Measurements from ENCODE around the gene ADAMTS12. TPM values are rescaled to one million over a fixed set of nuclear protein-coding genes. Genes with fewer than 3 reads are reported as not detected.

Gene ADAMTS12
- total and polyA plus RNA-seq, 10 of the 15 experiments (the other 5 are each of a cell fraction or from before 2014, with no cell fraction given): 0.11 to 35.8 (median 20.7) TPM

DNA sequence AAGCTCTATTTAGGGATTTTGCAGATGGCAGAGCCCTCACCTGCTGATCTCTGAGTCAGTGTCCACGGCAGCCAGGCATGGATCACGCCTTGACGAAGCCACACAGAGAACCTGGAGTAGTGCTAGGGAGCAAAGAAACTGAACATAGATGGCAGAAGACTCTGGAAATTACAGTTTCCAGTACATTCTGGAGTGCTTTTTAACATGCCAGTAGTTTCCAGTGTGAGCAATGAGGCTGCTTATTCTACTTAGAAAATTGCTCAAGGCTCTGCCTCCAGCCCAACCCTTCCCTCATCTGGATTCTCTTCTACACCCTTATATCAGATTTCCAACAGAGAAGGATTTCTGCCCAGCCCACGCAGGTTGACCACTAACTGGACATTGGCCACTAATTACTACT lies 203.3 kb downstream of the ADAMTS12 start:
- POLR2A ChIA-PET: no interaction called here
- CTCF ChIA-PET: no interaction called here
- Histone ChIP-seq H3K27ac (ENCODE audit: control insufficient read depth, insufficient read depth) (no peak overlapping the region), H3K4me1 (ENCODE audit: control insufficient read depth, insufficient read depth, low read length) (peaks cover 5% of the 10 kb centered on the region; the same call in 1 of the 2 replicates), H3K36me3 (ENCODE audit: control insufficient read depth in 2 of 2, insufficient read depth in 2 of 2, low read length in 1 of 2) (no peaks in the 10 kb centered on the region; a peak in 1 of 4 replicates), H4K20me1 (ENCODE audit: control insufficient read depth, insufficient read depth) (no peaks in the 10 kb centered on the region), H3K4me3 (no peak overlapping the region), H3K27me3 (replicated peaks in 1 of 2; ENCODE audit: control insufficient read depth in 2 of 2, insufficient read depth in 2 of 2, low read length in 1 of 2) (no peaks in the 10 kb centered on the region), H3K9ac (ENCODE audit: control insufficient read depth, insufficient read depth, low read length) (no peak overlapping the region), H2AFZ (ENCODE audit: control insufficient read depth, low read depth, low read length) (no peak overlapping the region), H3K79me2 (ENCODE audit: control insufficient read depth, insufficient read depth, low read length) (no peaks in the 10 kb centered on the region), H3K9me3 (replicated peaks; ENCODE audit: control insufficient read depth, insufficient read depth, low read length) (peaks cover 6% of the 10 kb centered on the region; the same call in 2 of the 3 replicates), H3K4me2 (ENCODE audit: control insufficient read depth, insufficient read depth) (no peak overlapping the region)
- intact Hi-C loops (cut with micrococcal nuclease; ENCODE audit: unreplicated experiment): no loop called here
- ATAC-seq (no peak), FAIRE-seq (no peak), DNase-seq (ENCODE audit: low read depth, low spot score) (no peak)
- RAD21 ChIA-PET (ENCODE audit: unreplicated experiment): no interaction called here
- in situ Hi-C loops (cut with MboI): no loop called here
- no TSS peak for BruUV-seq (replicated peaks)
- SMC1A ChIA-PET (ENCODE audit: uncharacterized antibody, unreplicated experiment): interaction anchor here (0.6 to 1.3 kb wide), 3 partner anchors 235 to 247 kb away, joined by 4 to 5 read pairs (median 5); no protein-coding TSS in a partner anchor
- TF ChIP-seq, protein P1, sequence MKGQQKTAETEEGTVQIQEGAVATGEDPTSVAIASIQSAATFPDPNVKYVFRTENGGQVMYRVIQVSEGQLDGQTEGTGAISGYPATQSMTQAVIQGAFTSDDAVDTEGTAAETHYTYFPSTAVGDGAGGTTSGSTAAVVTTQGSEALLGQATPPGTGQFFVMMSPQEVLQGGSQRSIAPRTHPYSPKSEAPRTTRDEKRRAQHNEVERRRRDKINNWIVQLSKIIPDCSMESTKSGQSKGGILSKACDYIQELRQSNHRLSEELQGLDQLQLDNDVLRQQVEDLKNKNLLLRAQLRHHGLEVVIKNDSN (IDR thresholded peaks at IDR 0.05; ENCODE audit: borderline replicate concordance, extremely low read length, insufficient read depth, low read depth, low read length): no peak
- TF ChIP-seq KLF5 (IDR thresholded peaks at IDR 0.05; ENCODE audit: partially characterized antibody) (no peak), ATF7 (IDR thresholded peaks at IDR 0.05; ENCODE audit: low read depth) (no peak), NFYB (IDR thresholded peaks at IDR 0.05; ENCODE audit: insufficient read depth, low read depth, low read length) (no peak), KDM1A (IDR thresholded peaks at IDR 0.05; ENCODE audit: borderline replicate concordance) (no peak), BACH1 (IDR thresholded peaks at IDR 0.05; ENCODE audit: borderline replicate concordance) (no peak), JUND (IDR thresholded peaks at IDR 0.05; ENCODE audit: low read depth, low read length) (no peak), RFX5 (IDR thresholded peaks at IDR 0.05; ENCODE audit: low read depth, low read length) (no peak), IKZF2 (IDR thresholded peaks at IDR 0.05) (no peak)
- TF ChIP-seq, protein P2, sequence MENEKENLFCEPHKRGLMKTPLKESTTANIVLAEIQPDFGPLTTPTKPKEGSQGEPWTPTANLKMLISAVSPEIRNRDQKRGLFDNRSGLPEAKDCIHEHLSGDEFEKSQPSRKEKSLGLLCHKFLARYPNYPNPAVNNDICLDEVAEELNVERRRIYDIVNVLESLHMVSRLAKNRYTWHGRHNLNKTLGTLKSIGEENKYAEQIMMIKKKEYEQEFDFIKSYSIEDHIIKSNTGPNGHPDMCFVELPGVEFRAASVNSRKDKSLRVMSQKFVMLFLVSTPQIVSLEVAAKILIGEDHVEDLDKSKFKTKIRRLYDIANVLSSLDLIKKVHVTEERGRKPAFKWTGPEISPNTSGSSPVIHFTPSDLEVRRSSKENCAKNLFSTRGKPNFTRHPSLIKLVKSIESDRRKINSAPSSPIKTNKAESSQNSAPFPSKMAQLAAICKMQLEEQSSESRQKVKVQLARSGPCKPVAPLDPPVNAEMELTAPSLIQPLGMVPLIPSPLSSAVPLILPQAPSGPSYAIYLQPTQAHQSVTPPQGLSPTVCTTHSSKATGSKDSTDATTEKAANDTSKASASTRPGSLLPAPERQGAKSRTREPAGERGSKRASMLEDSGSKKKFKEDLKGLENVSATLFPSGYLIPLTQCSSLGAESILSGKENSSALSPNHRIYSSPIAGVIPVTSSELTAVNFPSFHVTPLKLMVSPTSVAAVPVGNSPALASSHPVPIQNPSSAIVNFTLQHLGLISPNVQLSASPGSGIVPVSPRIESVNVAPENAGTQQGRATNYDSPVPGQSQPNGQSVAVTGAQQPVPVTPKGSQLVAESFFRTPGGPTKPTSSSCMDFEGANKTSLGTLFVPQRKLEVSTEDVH (IDR thresholded peaks at IDR 0.05; ENCODE audit: low read depth, partially characterized antibody): no peak
- WGBS (ENCODE audit: insufficient coverage, insufficient replicate concordance, low lambda C conversion rate, missing lambda C conversion rate): 73% methylated on average over 4 of the region's 4 CpGs
